Activated T-cell treated with anti-CD3 and anti-CD28 coated beads, Interleukin-2, amount 50 U/mL, for 72 hours (primary cell): ENCODE measurements around the gene RNF207. TPM values are rescaled to one million over a fixed set of nuclear protein-coding genes. Genes with fewer than 3 reads are reported as not detected.

Experiments used
- ATAC-seq, 2 donors: fragments of 150-1000 bp; cut with Tn5 transposase; replicated peaks in 1 of 2; 2 replicates each; pipeline ENCODE4 v1.10.0; 2021; ENCODE audit warnings: moderate library complexity in 2 of 2, mild to moderate bottlenecking in 1 of 2
- DNase-seq, 2 donors: peaks; one replicate each; pipeline ENCODE4 v3.0.0; 2021 to 2022; ENCODE audit warnings: mixed read lengths in 1 of 2
- H3K27ac Mint-ChIP-seq: one replicate; pipeline ENCODE4 v1.8.0; 2022; ENCODE audit warnings: mild to moderate bottlenecking, moderate library complexity, mixed read lengths
- H3K27me3 Mint-ChIP-seq: one replicate; pipeline ENCODE4 v1.8.0; 2022; ENCODE audit warnings: low read depth, mixed read lengths
- H3K36me3 Mint-ChIP-seq, 2 donors: one replicate each; pipeline ENCODE4 v1.8.0; 2022; ENCODE audit warnings: mixed read lengths in 2 of 2, mild to moderate bottlenecking in 1 of 2; ENCODE audit not compliant: insufficient read depth in 2 of 2
- H3K4me1 Mint-ChIP-seq: one replicate; pipeline ENCODE4 v1.8.0; 2022; ENCODE audit warnings: low read depth, mixed read lengths
- H3K4me3 Mint-ChIP-seq, 2 donors: one replicate each; pipeline ENCODE4 v1.8.0; 2022; ENCODE audit warnings: mild to moderate bottlenecking in 2 of 2, mixed read lengths in 2 of 2, moderate library complexity in 2 of 2
- H3K9me3 Mint-ChIP-seq, 2 donors: one replicate each; pipeline ENCODE4 v1.8.0; 2022; ENCODE audit warnings: mixed read lengths in 2 of 2
- total RNA-seq, 2 donors: library from RNA; stranded (reverse); gene quantifications; one replicate each; pipeline ENCODE4 v1.2.3, GENCODE V29; 2022

RNF207 gene
- total RNA-seq, 2 donors from 2014 or later: 9.5 to 14.9 TPM

DNA sequence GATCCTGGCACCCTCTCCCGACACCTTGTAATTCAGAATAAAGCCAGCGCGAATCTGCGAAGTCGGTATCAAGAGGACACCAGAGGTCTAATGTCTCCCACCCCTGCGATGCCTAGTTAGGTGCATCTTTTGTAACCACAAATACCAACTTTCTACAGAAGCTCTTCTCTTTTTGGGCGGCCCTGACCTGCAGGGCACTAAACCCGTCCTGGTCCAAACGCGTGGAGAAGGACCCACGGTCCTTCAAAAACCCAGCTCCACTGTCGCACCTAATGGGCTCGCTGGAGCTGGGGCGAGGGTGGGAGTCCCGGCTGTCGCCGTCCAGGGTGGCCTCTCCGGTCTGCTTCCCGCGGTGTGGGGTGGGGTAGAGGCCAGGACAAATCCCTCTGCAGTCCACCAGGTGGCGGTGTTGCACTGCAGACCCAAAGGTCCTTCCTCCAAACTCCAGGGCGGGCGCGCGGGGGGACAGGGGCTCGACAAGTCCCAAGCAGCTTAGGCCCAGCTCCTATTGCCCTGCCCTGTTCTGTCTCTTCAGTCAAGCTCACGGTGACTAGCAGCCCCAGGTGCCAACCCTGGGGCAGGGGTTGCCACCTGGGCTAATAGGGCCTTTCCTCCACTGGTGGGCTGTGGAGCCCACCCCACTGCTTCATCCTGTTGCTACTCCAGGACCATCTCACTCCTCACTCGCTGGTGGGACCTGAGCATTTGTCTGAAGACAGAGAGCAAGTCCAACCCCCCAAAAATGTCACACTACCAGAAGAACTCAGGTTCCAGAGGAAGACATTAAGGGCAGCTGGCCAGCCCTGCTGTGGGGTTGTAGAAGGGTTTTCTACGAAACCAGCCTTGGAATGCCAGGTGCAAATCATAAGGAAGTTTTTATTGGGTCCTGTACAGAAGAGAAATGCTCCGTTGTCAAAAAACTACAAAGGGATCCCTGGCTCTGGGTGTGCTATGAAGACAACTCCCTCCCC lies 40.9 kb downstream of the RNF207 start:
- peak; percentile 67 to 71 for ATAC-seq
- peaks cover 65% of the 10 kb centered on the region for H3K27me3 Mint-ChIP-seq

DNA sequence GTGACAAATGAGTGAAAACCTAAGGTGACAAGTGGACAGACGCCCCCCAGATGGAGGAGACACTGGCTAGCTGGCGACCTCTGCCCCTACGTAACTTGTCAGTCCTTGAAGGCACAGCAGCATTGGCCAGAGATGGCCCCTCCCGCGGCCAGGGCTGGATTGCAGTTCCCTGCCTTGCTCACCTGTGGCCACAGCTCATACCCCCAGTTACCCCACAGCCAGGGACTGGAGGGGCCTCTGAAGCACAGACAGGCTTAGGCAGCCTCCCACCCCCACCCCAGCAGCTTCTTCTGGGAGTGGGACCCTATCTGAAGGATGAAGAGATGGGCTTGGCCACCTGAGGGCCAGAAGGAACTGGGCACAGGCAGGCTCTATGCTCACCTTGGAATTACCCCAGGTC lies 41.7 kb downstream of the RNF207 start:
- H3K36me3 Mint-ChIP-seq: no peaks in the 10 kb centered on the region
- H3K4me1 Mint-ChIP-seq: peaks cover 8% of the 10 kb centered on the region
- no peak for DNase-seq
- H3K4me3 Mint-ChIP-seq: no peak overlapping the region
- H3K27ac Mint-ChIP-seq: no peak overlapping the region
- no peak for ATAC-seq
- peaks cover 64% of the 10 kb centered on the region for H3K27me3 Mint-ChIP-seq
- H3K9me3 Mint-ChIP-seq: no peaks in the 10 kb centered on the region

More for the DNA sequence above, 40.9 kb downstream of the RNF207 start:
- H3K36me3 Mint-ChIP-seq: no peaks in the 10 kb centered on the region
- peak overlapping the region; percentile 81 to 86 for H3K4me3 Mint-ChIP-seq
- peak; percentile 84 to 85 for DNase-seq
- H3K27ac Mint-ChIP-seq: no peak overlapping the region
- H3K9me3 Mint-ChIP-seq: no peaks in the 10 kb centered on the region
- H3K4me1 Mint-ChIP-seq: peaks cover 9% of the 10 kb centered on the region

DNA sequence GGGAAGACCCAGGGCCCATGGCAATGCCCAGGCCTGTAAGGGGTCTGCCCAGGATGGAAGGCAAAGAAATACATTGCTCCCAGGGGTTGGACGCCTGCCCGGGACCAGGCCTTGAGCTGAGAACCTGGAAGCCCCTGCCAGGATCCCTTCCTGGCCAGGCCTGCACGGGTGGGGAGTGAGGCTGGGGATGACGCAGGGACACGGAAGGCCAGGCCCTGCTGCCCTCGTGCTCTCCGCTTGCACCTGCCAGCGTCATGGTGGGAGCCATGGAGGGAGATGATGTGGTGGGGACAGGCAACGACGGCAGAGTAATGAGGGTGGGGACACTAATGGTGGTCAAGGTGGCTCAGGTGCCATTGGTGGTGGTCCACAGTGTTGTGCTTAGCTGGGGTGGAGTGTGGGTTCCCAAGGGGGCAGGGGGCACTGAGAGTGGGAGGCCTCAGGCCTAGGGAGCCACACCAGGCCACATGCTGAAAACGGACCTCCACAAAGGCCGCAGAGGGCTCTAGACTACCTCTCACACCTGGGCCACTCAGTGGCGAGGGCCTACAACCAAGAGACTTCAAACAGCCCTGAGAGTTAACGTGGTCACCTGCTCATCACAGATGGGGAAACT lies 42.4 kb downstream of the RNF207 start:
- no peak for ATAC-seq
- Mint-ChIP-seq H3K9me3 (no peaks in the 10 kb centered on the region), H3K27ac (no peak overlapping the region), H3K4me1 (peaks cover 8% of the 10 kb centered on the region), H3K27me3 (peaks cover 60% of the 10 kb centered on the region), H3K36me3 (no peaks in the 10 kb centered on the region), H3K4me3 (no peak overlapping the region)
- DNase-seq: no peak

DNA sequence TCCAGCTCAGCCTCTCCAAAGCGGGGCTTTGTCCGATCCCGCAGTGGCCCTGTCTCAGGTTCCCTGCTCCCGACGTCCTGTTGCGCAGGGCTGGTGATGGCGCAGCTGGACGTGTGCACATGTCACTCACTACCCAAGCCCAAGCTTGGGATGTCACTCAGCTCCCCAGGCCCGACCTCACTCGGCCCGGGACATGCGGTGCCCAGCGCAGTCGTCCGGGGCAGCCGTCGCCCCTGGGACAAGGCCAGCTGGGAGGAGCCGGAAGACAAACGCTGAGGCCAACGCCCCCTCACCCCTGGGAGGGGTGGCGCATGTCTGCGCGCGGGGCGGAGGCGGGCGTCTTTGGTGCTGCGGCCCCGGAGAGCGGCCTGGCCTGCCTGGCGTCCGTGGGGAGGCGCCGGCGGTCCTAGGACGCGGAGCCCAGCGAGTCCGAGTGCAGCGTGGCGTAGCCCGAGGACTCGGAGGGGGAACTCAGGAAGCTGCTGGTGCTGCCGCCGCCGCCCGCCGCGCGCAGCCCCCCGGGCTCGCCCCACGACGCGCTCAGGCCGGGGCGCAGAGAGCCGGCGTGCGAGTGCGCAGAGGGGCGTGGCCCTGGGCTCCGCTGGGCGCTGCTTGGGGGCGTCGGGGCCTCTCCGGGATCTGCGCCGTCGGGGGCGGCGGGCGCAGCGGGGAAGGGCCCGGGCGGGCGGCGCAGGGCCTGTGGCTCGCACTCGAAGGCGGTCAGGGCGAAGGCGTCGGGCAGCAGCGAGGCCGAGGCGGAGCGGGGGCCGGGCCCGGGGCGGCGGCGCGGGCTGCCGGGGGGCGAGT lies 43.2 kb downstream of the RNF207 start:
- peaks cover 8% of the 10 kb centered on the region for H3K4me1 Mint-ChIP-seq
- no peaks in the 10 kb centered on the region for H3K9me3 Mint-ChIP-seq
- H3K36me3 Mint-ChIP-seq: no peaks in the 10 kb centered on the region
- peaks cover 51% of the 10 kb centered on the region for H3K27me3 Mint-ChIP-seq
- ATAC-seq: no peak
- H3K27ac Mint-ChIP-seq: no peak overlapping the region
- no peak overlapping the region for H3K4me3 Mint-ChIP-seq
- DNase-seq: no peak

DNA sequence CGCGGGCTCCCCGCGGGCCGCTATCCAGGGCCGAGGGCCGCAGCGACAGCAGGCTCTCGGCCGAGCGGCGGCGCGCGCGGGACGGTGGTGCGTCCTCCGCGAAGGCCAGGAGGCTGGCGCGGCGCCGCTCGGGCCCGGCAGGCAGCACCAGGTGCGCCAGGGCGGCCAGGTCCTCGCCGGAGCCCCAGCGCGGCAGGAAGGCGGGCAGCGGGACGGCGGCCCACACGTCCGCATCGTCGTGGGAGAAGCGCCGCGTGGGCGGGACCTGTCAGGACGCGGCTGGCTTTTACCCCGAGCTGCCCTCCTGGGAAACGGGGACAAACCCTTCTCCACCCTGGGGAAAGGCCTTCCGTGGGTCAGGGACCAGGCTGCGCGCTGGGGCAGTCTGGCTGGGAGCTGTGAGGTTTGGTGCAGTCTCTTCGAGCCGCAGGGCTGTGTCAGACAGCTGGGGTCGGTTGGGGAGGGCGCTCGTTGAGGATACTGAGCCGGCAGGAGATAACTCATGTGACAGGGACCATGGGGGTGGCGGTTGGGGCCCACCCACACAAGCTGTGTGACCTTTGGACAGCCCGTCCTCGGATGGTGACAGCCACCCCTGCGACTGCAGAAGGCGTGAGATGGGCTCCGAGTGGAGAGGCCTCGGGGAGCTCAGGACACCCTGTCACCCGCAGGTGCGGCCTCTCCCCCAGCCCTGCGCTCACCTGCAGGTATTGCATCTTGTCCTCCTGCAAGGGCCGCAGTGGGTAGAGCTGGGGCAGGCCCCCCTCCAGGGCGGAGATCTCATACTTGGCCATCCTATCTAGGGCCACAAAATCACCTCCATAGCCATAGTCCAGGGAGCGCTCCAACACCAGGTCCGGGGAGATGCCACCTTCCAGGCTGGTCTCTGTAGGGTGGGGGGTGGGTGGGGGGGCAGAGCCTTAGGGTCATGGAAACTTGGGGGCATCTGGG lies 44.1 kb downstream of the RNF207 start:
- peaks cover 43% of the 10 kb centered on the region for H3K27me3 Mint-ChIP-seq
- no peak overlapping the region for H3K4me3 Mint-ChIP-seq
- DNase-seq: no peak
- no peak for ATAC-seq
- no peaks in the 10 kb centered on the region for H3K36me3 Mint-ChIP-seq
- H3K27ac Mint-ChIP-seq: no peak overlapping the region
- peaks cover 8% of the 10 kb centered on the region for H3K4me1 Mint-ChIP-seq
- no peaks in the 10 kb centered on the region for H3K9me3 Mint-ChIP-seq

DNA sequence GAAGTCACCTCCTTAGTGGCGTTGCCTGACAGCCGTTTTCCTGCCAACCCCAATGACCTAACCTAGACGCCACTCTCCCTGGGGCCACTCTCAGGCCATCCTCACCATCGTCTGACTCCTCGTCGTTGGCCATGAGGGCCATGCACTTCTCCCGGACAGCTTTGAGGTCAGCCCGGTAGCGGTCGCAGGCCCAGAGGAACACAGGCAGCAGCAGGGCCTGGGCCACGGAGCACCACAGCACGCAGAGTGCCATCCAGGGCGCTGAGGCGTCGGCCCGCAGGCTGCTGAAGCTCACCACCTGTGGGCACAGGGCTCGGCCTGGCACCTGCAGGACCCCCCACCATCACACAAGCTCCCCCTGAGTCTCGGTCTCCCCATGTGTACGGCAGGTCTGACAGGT lies 45.3 kb downstream of the RNF207 start:
- H3K27me3 Mint-ChIP-seq: peaks cover 41% of the 10 kb centered on the region
- H3K36me3 Mint-ChIP-seq: no peaks in the 10 kb centered on the region
- H3K4me3 Mint-ChIP-seq: no peak overlapping the region
- DNase-seq (no peak), ATAC-seq (no peak)
- peaks cover 6% of the 10 kb centered on the region for H3K4me1 Mint-ChIP-seq
- no peaks in the 10 kb centered on the region for H3K9me3 Mint-ChIP-seq
- H3K27ac Mint-ChIP-seq: no peak overlapping the region

DNA sequence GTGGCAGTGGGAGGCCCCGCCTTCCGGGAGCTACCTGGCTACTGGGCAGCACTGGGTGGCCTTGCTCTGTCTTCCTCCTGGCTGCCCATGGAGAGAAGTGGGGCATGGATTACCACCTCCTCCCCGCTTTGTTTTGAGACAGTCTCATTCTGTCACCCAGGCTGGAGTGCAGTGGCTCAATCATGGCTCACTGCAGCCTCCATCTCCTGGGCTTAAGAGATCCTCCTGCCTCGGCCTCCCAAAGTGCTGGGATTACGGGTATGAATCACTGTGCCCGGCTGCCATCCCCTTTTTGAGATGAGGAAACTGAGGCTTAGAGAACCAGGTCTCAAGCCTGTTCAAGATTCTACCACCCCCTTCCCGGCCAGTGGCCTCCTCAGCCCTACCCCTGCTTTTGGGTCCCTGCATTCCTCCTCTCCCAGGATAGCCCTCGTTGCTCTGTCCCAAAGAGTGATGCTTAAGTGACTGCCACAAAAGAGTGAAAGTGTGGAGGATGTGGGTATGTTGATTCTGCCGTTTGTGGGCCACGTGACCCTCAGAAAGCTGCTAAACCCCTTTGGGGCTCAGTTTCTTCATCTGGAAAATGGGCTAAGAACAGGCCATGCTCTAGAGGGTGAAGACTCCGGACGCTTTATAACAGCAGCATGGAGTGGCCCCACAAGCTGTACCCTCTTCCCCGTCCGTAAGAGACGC lies 45.9 kb downstream of the RNF207 start:
- Mint-ChIP-seq H3K27ac (no peak overlapping the region), H3K4me3 (no peak overlapping the region), H3K36me3 (no peaks in the 10 kb centered on the region), H3K4me1 (no peaks in the 10 kb centered on the region), H3K9me3 (no peaks in the 10 kb centered on the region), H3K27me3 (peaks cover 35% of the 10 kb centered on the region)
- no peak for DNase-seq
- no peak for ATAC-seq

DNA sequence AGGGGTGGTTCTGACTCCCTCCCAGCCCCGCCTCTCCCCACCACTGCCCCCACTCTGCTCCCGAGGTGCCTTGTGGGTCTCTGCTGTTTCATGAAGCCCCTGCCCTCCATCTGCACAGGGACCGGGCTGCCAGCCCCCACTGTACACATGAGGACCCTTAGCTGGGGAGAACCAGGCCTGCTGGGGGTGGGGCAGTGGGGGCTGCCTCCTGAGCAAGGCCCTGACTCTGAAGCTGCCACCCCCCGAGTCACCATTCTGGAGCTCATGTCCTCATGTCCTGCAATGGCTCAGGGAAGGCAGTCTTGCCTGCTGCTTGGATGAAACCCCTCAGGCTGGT lies 46.4 kb downstream of the RNF207 start:
- no peak for ATAC-seq
- no peaks in the 10 kb centered on the region for H3K36me3 Mint-ChIP-seq
- H3K9me3 Mint-ChIP-seq: no peaks in the 10 kb centered on the region
- peaks cover 30% of the 10 kb centered on the region for H3K27me3 Mint-ChIP-seq
- H3K4me3 Mint-ChIP-seq: no peak overlapping the region
- no peaks in the 10 kb centered on the region for H3K4me1 Mint-ChIP-seq
- DNase-seq: no peak
- no peak overlapping the region for H3K27ac Mint-ChIP-seq

DNA sequence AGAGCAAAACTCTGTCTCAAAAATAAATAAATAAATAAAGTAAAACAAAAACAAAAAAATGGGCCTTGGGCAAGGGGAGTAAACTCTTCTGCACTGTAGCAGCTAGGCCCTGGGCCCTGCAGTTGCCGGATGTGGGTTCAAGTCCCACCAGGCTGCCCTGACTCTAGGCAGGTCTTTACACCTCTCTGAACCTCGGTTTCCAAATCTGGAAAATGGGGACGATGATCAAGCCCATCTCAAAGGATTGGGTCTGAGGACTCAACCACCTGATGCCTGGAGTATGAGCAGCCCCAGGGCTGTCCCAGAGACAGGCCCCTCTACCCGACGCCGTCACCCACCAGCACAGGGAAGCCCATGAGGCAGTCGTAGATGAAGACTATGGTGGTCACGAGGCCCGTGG lies 47.5 kb downstream of the RNF207 start:
- Mint-ChIP-seq H3K9me3 (no peaks in the 10 kb centered on the region), H3K4me1 (no peaks in the 10 kb centered on the region), H3K27ac (no peak overlapping the region), H3K36me3 (no peaks in the 10 kb centered on the region), H3K4me3 (no peak overlapping the region), H3K27me3 (peaks cover 23% of the 10 kb centered on the region)
- ATAC-seq (no peak), DNase-seq (no peak)

DNA sequence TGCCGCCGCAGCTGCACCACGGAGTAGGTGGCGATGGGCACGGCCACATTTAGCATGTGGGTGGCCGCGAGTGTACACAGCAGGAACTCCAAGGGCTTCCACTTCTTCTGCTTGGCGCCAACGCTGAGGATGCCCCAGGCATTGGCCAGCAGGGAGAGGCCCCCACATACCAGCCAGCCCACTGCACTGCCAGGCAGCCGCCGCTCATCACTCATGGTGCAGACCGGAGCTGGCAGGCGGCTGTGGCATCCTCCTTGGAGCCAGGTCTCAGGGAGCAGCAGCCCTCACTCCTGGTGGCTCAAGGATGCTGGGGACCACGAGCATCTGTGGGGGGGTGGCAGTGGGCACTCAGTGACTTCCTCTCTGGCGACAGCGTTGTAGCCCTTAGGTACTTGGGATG lies 48.8 kb downstream of the RNF207 start:
- DNase-seq: no peak
- H3K4me1 Mint-ChIP-seq: no peaks in the 10 kb centered on the region
- no peaks in the 10 kb centered on the region for H3K36me3 Mint-ChIP-seq
- H3K4me3 Mint-ChIP-seq: no peak overlapping the region
- peaks cover 27% of the 10 kb centered on the region for H3K27me3 Mint-ChIP-seq
- ATAC-seq: no peak
- no peak overlapping the region for H3K27ac Mint-ChIP-seq
- H3K9me3 Mint-ChIP-seq: no peaks in the 10 kb centered on the region

DNA sequence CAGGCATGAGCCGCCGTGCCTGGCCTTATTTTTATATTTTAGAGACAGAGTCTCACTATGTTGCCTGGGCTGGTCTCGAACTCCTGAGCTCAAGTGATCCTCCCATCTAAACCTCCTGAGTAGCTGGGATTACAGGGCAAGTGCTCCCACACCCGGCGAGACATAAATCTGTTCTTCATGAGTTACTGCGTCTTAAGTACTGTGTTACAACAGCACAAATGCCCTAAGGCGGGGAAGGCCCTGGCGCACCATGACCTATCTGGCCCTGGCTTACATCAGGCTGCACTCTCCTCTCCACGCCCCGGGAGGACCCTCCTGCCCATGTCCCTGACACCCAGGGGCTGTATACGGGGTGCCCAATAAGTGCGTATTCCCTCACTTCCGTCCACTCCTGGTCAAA lies 50.7 kb downstream of the RNF207 start:
- ATAC-seq (no peak), DNase-seq (no peak)
- H3K36me3 Mint-ChIP-seq: no peaks in the 10 kb centered on the region
- H3K27me3 Mint-ChIP-seq: peaks cover 12% of the 10 kb centered on the region
- H3K27ac Mint-ChIP-seq: no peak overlapping the region
- no peaks in the 10 kb centered on the region for H3K4me1 Mint-ChIP-seq
- no peak overlapping the region for H3K4me3 Mint-ChIP-seq
- H3K9me3 Mint-ChIP-seq: no peaks in the 10 kb centered on the region

DNA sequence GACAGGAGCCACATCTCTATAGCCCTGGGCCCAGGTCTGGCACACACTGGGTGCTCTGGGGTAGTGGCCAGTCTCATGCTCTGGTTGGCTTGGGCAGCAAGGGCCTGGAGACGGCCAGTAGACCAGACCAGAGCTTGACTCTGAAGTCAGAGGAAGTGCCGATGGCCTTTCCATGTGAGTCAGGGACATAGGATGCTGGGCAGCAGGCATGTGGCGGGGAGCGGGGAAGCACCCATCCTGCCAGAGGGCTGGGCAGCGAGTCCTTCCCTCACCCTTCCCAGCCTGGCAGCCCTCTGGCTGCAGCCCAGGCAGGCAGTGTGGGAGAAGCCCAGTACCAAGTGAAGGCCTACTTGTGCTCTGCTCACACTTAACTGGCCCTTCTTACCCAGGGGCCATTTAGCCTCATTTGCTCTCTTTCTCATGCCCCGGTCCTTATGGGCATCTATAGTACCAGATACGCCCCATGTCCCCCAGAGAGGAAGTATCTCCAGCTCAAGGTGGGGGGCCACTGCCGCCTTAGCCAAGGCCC lies 51.7 kb downstream of the RNF207 start:
- Mint-ChIP-seq H3K4me1 (peaks cover 4% of the 10 kb centered on the region), H3K27me3 (peaks cover 18% of the 10 kb centered on the region), H3K4me3 (no peak overlapping the region), H3K27ac (no peak overlapping the region), H3K36me3 (no peaks in the 10 kb centered on the region), H3K9me3 (no peaks in the 10 kb centered on the region)
- no peak for ATAC-seq
- no peak for DNase-seq
